HepG2 (cell line): ENCODE measurements around the gene ARFGEF2. TPM values are rescaled to one million over a fixed set of nuclear protein-coding genes. Genes with fewer than 3 reads are reported as not detected.

Source experiments
- DR1 ChIP-seq: sonication (generic); formaldehyde crosslinking; IDR thresholded peaks from 2 replicates; pipeline ENCODE4 v1.8.0; 2021; ENCODE audit warnings: mild to moderate bottlenecking, missing genetic modification reagents, inconsistent platforms
- FOXK2 ChIP-seq: fragments of 450-650 bp; IDR thresholded peaks from 2 replicates; pipeline ENCODE4 v1.6.1; 2016
- KAT8 ChIP-seq: IDR thresholded peaks from 2 replicates; pipeline ENCODE4 v1.6.1; 2016; ENCODE audit warnings: missing genetic modification reagents, missing compliant biosample characterization
- KLF9 ChIP-seq: IDR thresholded peaks from 2 replicates; pipeline ENCODE4 v1.6.1; 2016; ENCODE audit warnings: low read depth
- LCORL ChIP-seq, 2 experiments: fragments of 450-650 bp in 1 of 2; sonication (generic) in 1 of 2; formaldehyde crosslinking in 1 of 2; IDR thresholded peaks; 2 replicates each; pipeline versions ENCODE4 v1.5.0 to v1.6.1; 2017 to 2020; ENCODE audit warnings: antibody characterized with exemption in 1 of 2, missing genetic modification reagents in 1 of 2
- RXRA ChIP-seq: sonication (generic); formaldehyde crosslinking; IDR thresholded peaks from 2 replicates; pipeline ENCODE4 v1.5.1; 2020; ENCODE audit warnings: missing genetic modification reagents
- SP4 ChIP-seq: sonication (generic); formaldehyde crosslinking; IDR thresholded peaks from 2 replicates; pipeline ENCODE4 v1.8.1; 2023; ENCODE audit warnings: mild to moderate bottlenecking, missing genetic modification reagents
- TBX2 ChIP-seq: sonication (generic); formaldehyde crosslinking; IDR thresholded peaks from 2 replicates; pipeline ENCODE4 v1.5.0; 2020; ENCODE audit warnings: missing genetic modification reagents, mild to moderate bottlenecking, borderline replicate concordance
- TEF ChIP-seq: sonication (generic); formaldehyde crosslinking; IDR thresholded peaks from 2 replicates; pipeline ENCODE4 v1.5.0; 2020; ENCODE audit warnings: missing genetic modification reagents
- ZBTB49 ChIP-seq: sonication (generic); formaldehyde crosslinking; IDR thresholded peaks from 2 replicates; pipeline ENCODE4 v1.4.0; 2020; ENCODE audit warnings: missing genetic modification reagents, borderline replicate concordance
- ZNF224 ChIP-seq: sonication (generic); formaldehyde crosslinking; IDR thresholded peaks from 2 replicates; pipeline ENCODE4 v1.5.0; 2020; ENCODE audit warnings: mild to moderate bottlenecking, missing genetic modification reagents
- ZNF501 ChIP-seq: sonication (generic); formaldehyde crosslinking; IDR thresholded peaks from 2 replicates; pipeline ENCODE4 v1.5.1; 2020; ENCODE audit warnings: mild to moderate bottlenecking, moderate library complexity, missing genetic modification reagents
- ZNF569 ChIP-seq: sonication (generic); formaldehyde crosslinking; IDR thresholded peaks from 2 replicates; pipeline ENCODE4 v1.5.0; 2020; ENCODE audit warnings: mild to moderate bottlenecking, missing genetic modification reagents, moderate library complexity, borderline replicate concordance
- ZNF670 ChIP-seq: sonication (generic); formaldehyde crosslinking; IDR thresholded peaks from 2 replicates; pipeline ENCODE4 v1.8.0; 2022; ENCODE audit warnings: mild to moderate bottlenecking, missing genetic modification reagents, borderline replicate concordance
- ZNF737 ChIP-seq: sonication (generic); formaldehyde crosslinking; IDR thresholded peaks from 2 replicates; pipeline ENCODE4 v1.5.0; 2020; ENCODE audit warnings: missing genetic modification reagents, mild to moderate bottlenecking, borderline replicate concordance
- polyA plus RNA-seq, 8 experiments: library from polyadenylated mRNA; depleted of rRNA in 3 of 8; stranded (reverse) in 7 of 8; unstranded in 1 of 8; fragments of >200 nt; fragmentation: Illumina TruSeq in 4 of 8; extraction: Trizol in 4 of 8; gene quantifications; 2 replicates each; pipeline versions ENCODE4 v1.2.1 to v1.2.3, GENCODE V29; 2011 to 2016; ENCODE audit warnings: low read depth in 4 of 8, missing spikeins in 1 of 8, mixed read lengths in 1 of 8; ENCODE audit not compliant: insufficient read depth in 1 of 8
- total RNA-seq, 5 experiments: library from RNA; depleted of rRNA; stranded (reverse); fragments of >200 nt; fragmentation: Illumina TruSeq; extraction: Trizol; gene quantifications; 2 replicates each; pipeline ENCODE4 v1.2.3, GENCODE V29; 2016; ENCODE audit warnings: low read depth in 1 of 5
- TF ChIP-seq, protein P1 (sequence below): sonication (generic); formaldehyde crosslinking; IDR thresholded peaks from 2 replicates; pipeline ENCODE4 v1.4.0; 2020; ENCODE audit warnings: mild to moderate bottlenecking, missing genetic modification reagents, borderline replicate concordance
- TF ChIP-seq, protein P2 (sequence below): sonication (generic); formaldehyde crosslinking; IDR thresholded peaks from 2 replicates; pipeline ENCODE4 v1.8.0; 2022; ENCODE audit warnings: low read depth, missing genetic modification reagents
- TF ChIP-seq, protein P3 (sequence below): IDR thresholded peaks from 2 replicates; pipeline ENCODE4 v1.6.1; 2012; ENCODE audit warnings: inconsistent platforms
- TF ChIP-seq, protein P4 (sequence below): IDR thresholded peaks from 2 replicates; pipeline ENCODE4 v1.6.1; 2016; ENCODE audit warnings: mild to moderate bottlenecking, missing biosample characterization, missing genetic modification reagents

The ARFGEF2 gene
- total and polyA plus RNA-seq, 2 of the 13 experiments (the other 11 are each of a cell fraction or from before 2014, with no cell fraction given): 44.0 to 60.8 TPM

DNA sequence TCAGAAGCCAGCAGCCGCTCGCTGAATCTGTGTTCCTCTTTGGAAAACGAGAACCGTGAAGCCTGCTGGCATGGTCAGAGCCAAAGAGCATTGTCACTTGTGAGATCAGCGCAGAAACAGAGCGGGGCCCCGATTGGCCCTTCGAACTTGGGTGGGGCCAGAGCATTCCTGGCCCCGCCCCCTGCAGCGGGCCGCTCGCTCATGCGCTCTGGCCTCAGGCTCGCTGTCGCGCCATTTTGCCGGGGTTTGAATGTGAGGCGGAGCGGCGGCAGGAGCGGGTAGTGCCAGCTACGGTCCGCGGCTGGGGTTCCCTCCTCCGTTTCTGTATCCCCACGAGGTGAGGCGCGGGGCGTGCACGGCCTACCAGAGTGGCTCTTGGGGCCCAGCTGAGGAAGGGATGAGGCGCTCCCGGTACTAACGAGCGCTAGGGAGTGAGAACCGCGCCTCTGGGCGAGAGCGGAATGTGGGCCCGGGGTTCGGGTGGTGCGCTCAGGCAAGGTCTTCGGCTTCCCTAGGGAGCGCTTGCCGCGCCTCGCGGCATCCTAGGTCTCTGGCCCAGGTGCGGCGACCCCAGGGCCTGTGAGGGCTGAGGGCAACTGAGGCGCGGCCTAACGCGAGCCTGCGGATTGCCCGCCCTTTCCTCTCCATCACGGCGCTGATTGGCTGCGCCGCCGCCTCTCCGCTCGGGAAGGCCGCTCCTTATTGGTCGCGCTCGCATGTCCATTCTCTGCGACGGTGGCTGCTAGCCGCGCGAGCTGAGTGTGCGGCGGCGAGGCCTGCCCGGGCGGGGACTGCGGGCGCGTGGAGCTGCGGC is 124.8 kb downstream of the ARFGEF2 start, which contains the start of gene CSE1L (continued):
- TF ChIP-seq, protein P1, sequence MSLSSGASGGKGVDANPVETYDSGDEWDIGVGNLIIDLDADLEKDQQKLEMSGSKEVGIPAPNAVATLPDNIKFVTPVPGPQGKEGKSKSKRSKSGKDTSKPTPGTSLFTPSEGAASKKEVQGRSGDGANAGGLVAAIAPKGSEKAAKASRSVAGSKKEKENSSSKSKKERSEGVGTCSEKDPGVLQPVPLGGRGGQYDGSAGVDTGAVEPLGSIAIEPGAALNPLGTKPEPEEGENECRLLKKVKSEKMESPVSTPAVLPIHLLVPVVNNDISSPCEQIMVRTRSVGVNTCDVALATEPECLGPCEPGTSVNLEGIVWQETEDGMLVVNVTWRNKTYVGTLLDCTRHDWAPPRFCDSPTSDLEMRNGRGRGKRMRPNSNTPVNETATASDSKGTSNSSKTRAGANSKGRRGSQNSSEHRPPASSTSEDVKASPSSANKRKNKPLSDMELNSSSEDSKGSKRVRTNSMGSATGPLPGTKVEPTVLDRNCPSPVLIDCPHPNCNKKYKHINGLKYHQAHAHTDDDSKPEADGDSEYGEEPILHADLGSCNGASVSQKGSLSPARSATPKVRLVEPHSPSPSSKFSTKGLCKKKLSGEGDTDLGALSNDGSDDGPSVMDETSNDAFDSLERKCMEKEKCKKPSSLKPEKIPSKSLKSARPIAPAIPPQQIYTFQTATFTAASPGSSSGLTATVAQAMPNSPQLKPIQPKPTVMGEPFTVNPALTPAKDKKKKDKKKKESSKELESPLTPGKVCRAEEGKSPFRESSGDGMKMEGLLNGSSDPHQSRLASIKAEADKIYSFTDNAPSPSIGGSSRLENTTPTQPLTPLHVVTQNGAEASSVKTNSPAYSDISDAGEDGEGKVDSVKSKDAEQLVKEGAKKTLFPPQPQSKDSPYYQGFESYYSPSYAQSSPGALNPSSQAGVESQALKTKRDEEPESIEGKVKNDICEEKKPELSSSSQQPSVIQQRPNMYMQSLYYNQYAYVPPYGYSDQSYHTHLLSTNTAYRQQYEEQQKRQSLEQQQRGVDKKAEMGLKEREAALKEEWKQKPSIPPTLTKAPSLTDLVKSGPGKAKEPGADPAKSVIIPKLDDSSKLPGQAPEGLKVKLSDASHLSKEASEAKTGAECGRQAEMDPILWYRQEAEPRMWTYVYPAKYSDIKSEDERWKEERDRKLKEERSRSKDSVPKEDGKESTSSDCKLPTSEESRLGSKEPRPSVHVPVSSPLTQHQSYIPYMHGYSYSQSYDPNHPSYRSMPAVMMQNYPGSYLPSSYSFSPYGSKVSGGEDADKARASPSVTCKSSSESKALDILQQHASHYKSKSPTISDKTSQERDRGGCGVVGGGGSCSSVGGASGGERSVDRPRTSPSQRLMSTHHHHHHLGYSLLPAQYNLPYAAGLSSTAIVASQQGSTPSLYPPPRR (CRISPR knock-in tag): no peak
- peak; percentile 97 for TF ChIP-seq ZNF670
- TF ChIP-seq, protein P2, sequence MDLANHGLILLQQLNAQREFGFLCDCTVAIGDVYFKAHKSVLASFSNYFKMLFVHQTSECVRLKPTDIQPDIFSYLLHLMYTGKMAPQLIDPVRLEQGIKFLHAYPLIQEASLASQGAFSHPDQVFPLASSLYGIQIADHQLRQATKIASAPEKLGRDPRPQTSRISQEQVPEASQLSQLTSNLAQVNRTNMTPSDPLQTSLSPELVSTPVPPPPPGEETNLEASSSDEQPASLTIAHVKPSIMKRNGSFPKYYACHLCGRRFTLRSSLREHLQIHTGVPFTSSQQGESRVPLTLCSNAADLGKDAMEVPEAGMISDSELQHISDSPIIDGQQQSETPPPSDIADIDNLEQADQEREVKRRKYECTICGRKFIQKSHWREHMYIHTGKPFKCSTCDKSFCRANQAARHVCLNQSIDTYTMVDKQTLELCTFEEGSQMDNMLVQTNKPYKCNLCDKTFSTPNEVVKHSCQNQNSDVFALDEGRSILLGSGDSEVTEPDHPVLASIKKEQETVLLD (CRISPR knock-in tag): peak; percentile 94
- no peak for TF ChIP-seq FOXK2
- peak; percentile 61 for TF ChIP-seq DR1
- TF ChIP-seq ZBTB49 (CRISPR knock-in tag): peak; percentile 46; the same call in 1 of the 2 replicates
- peak; percentile 93 for TF ChIP-seq TBX2
- TF ChIP-seq RXRA (CRISPR knock-in tag): peak; percentile 84; the same call in 1 of the 2 replicates
- TF ChIP-seq LCORL (IDR thresholded peaks at IDR 0.05): no peak
- no peak for TF ChIP-seq LCORL (CRISPR knock-in tag; IDR thresholded peaks at IDR 0.05)
- TF ChIP-seq, protein P3, sequence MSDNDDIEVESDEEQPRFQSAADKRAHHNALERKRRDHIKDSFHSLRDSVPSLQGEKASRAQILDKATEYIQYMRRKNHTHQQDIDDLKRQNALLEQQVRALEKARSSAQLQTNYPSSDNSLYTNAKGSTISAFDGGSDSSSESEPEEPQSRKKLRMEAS: peak; percentile 99
- peak; percentile 99 for TF ChIP-seq ZNF501
- TF ChIP-seq ZNF224 (CRISPR knock-in tag): peak; percentile 98; the same call in 1 of the 2 replicates
- TF ChIP-seq, protein P4, sequence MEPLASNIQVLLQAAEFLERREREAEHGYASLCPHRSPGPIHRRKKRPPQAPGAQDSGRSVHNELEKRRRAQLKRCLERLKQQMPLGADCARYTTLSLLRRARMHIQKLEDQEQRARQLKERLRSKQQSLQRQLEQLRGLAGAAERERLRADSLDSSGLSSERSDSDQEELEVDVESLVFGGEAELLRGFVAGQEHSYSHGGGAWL: peak; percentile 96
- peak; percentile 75 for TF ChIP-seq KAT8 (CRISPR knock-in tag)
- TF ChIP-seq TEF (CRISPR knock-in tag): 0 out of 2 replicates have a peak, but pooled peaks have one; percentile 82
- TF ChIP-seq ZNF737 (CRISPR knock-in tag): peak; percentile 80
- peak; percentile 66; the same call in 1 of the 2 replicates for TF ChIP-seq KLF9 (CRISPR knock-in tag)
- TF ChIP-seq ZNF569 (CRISPR knock-in tag): no peak
- peak; percentile 88 for TF ChIP-seq SP4 (CRISPR knock-in tag)
